Activated T-helper 1 cell treated with anti-CD3 and anti-CD28 coated beads, Interleukin-12 subunit alpha, Interleukin-12 subunit beta, Interleukin-2, Interleukin-4 antibody, amounts not matched to agents 30 ng/mL and 10 ng/mL and 1 ng/mL, durations not matched to agents 14 hours and 24 hours and 36 hours (primary cell): Measurements from ENCODE around the gene TRIM62. TPM values are rescaled to one million over a fixed set of nuclear protein-coding genes. Genes with fewer than 3 reads are reported as not detected.
"Not testable (repeated sequence)": the region's sequence is repeated elsewhere in the genome, so short reads cannot be mapped to it uniquely, and the experiment has no call there.

Source experiments
- DNase-seq: peaks from one replicate; pipeline ENCODE4 v3.0.0; 2021; ENCODE audit warnings: low spot score
- H3K27ac Mint-ChIP-seq: one replicate; pipeline ENCODE4 v1.8.0; 2021; ENCODE audit warnings: mild to moderate bottlenecking, mixed read lengths
- H3K27me3 Mint-ChIP-seq: one replicate; pipeline ENCODE4 v1.8.0; 2022; ENCODE audit warnings: mild to moderate bottlenecking, moderate library complexity, mixed read lengths; ENCODE audit not compliant: insufficient read depth
- H3K36me3 Mint-ChIP-seq: one replicate; pipeline ENCODE4 v1.8.0; 2021; ENCODE audit warnings: low read depth, mixed read lengths
- H3K4me1 Mint-ChIP-seq: one replicate; pipeline ENCODE4 v1.8.0; 2021; ENCODE audit warnings: low read depth, mixed read lengths
- H3K4me3 Mint-ChIP-seq: one replicate; pipeline ENCODE4 v1.8.0; 2021; ENCODE audit warnings: mild to moderate bottlenecking, moderate library complexity, mixed read lengths
- H3K9me3 Mint-ChIP-seq: one replicate; pipeline ENCODE4 v1.8.0; 2021; ENCODE audit warnings: mixed read lengths
- intact Hi-C: fragments of 100-400 bp; cut with micrococcal nuclease; formaldehyde crosslinking; loops from one replicate; pipeline ENCODE4 v1.15.1; 2024
- total RNA-seq: library from RNA; stranded (reverse); gene quantifications from 2 replicates; pipeline ENCODE4 v1.2.3, GENCODE V29; 2022

TRIM62 gene
- total RNA-seq, 1 donor from 2014 or later, result 4.5 TPM

- Mint-ChIP-seq H3K4me1 (peaks cover 6% of the 10 kb centered on the region), H3K27ac (no peak overlapping the region), H3K36me3 (no peaks in the 10 kb centered on the region), H3K9me3 (no peaks in the 10 kb centered on the region), H3K4me3 (no peak overlapping the region), H3K27me3 (no peaks in the 10 kb centered on the region)
- intact Hi-C loops, result no loop called here
- DNase-seq, result no peak
These were observed 62.8 kb downstream of the TRIM62 start for GRCh38 chr1:33119050-33119449.

GRCh38 chr1:33118274-33118673, 63.6 kb downstream of the TRIM62 start:
- no peak overlapping the region for H3K27ac Mint-ChIP-seq
- H3K4me1 Mint-ChIP-seq, result peaks cover 10% of the 10 kb centered on the region
- no peaks in the 10 kb centered on the region for H3K36me3 Mint-ChIP-seq
- H3K9me3 Mint-ChIP-seq, result no peaks in the 10 kb centered on the region
- no peaks in the 10 kb centered on the region for H3K27me3 Mint-ChIP-seq
- no peak for DNase-seq
- intact Hi-C loops, result no loop called here
- H3K4me3 Mint-ChIP-seq, result no peak overlapping the region

GRCh38 chr1:33117440-33118085, 64.3 kb downstream of the TRIM62 start:
- Mint-ChIP-seq H3K36me3 (no peaks in the 10 kb centered on the region), H3K4me1 (peaks cover 10% of the 10 kb centered on the region), H3K27me3 (no peaks in the 10 kb centered on the region), H3K4me3 (no peak overlapping the region), H3K27ac (no peak overlapping the region), H3K9me3 (no peaks in the 10 kb centered on the region)
- no peak for DNase-seq
- intact Hi-C loops, result no loop called here

DNA sequence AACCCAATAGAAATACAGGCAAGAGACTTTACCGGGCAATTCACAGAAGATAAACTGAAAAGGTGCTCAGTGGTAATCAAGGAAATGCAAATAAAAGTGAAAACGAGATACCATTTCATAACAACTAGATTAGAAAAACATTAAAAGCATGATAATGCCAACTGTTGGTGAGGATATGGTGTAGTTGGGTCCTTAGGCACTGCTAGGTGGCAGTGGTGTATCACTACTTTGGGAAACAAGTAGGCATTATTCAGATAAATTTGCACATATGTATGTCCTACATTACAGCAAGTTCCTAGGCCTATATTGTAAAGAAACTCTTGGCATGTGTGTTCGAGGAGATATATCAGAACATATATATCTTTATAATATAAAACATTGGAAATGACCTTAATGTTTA, 69.9 kb downstream of the TRIM62 start:
- no peak overlapping the region for H3K4me3 Mint-ChIP-seq
- intact Hi-C loops, result loop anchor here (1.0 to 5.0 kb wide), 3 partner anchors 185 to 358 kb away; no protein-coding TSS in a partner anchor

GRCh38 chr1:33110477-33110876, 71.4 kb downstream of the TRIM62 start:
- DNase-seq, result no peak
- Mint-ChIP-seq H3K9me3 (peaks cover 8% of the 10 kb centered on the region), H3K4me1 (peaks cover 4% of the 10 kb centered on the region), H3K27me3 (peaks cover 3% of the 10 kb centered on the region), H3K27ac (no peak overlapping the region), H3K36me3 (peaks cover 4% of the 10 kb centered on the region), H3K4me3 (no peak overlapping the region)
- intact Hi-C loops, result loop anchor here (5.0 kb wide), 1 partner anchor 187 kb away; no protein-coding TSS in a partner anchor

More for the DNA sequence above, 69.9 kb downstream of the TRIM62 start:
- H3K27me3 Mint-ChIP-seq, result peaks cover 3% of the 10 kb centered on the region
- H3K36me3 Mint-ChIP-seq, result peaks cover 3% of the 10 kb centered on the region
- peaks cover 8% of the 10 kb centered on the region for H3K9me3 Mint-ChIP-seq
- no peak overlapping the region for H3K27ac Mint-ChIP-seq
- H3K4me1 Mint-ChIP-seq, result peaks cover 10% of the 10 kb centered on the region
- DNase-seq, result no peak

DNA sequence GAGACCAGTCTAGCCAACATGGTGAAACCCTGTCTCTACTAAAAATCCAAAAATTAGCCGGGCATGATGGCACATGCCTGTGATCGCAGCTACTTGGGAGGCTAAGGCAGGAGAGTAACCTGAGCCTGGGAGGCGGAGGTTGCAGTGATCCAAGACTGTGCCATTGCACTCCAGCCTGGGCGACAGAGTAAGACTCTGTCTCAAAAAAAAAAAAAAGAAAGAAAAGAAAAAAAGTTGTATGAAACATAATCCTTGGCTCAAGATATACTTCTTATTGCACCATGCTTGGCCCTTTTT, 81.8 kb downstream of the TRIM62 start:
- H3K4me3 Mint-ChIP-seq, intact Hi-C loops, DNase-seq, H3K36me3 Mint-ChIP-seq, H3K9me3 Mint-ChIP-seq, H3K27me3 Mint-ChIP-seq: not testable (repeated sequence)
- H3K27ac Mint-ChIP-seq, result peak overlapping the region; percentile 94
- peaks cover 62% of the 10 kb centered on the region for H3K4me1 Mint-ChIP-seq

DNA sequence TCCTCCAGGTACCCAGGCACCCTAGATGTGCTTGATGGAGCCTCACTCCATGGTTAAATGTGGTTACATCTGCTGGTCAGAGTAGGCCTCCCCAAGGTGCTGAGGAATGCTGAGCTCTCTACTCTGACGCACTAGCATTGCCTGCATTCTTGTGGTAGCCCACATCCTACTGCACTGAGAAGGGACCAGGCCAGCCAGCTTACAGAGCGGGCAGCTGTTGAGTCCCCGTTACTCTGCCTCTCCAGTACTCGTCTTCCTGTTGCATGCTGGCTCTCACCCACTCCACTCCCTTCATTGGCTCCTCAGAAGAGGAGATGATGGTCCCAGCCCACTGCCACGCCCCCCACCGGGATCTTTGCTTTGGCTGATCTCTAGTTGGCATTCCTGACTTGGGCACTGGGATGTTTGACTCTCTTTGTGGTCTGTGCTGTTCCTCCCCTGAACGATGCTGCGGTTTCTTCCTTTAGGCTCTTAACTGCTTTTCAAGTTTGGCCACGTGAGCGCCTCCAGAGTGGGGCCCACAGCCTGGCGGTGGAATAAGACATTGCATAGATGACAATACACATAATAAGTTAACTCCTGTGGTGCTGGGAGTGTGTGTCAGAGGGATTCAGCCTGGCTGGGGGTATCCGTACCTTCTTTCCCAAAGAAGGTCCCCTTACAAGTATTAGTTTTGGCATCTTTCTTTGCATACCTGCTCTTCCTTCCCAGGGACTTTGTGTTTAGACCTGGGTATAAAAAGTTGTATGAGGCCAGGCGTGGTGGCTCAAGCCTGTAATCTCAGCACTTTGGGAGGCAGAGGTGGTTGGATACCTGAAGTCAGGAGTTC, 82.3 kb downstream of the TRIM62 start:
- peak; percentile 77 for DNase-seq
- intact Hi-C loops, result loop anchor here (1.0 to 5.0 kb wide), 7 partner anchors 11 to 157 kb away; partner anchors contain the start of genes AK2, AZIN2 and ZNF362
- no peaks in the 10 kb centered on the region for H3K27me3 Mint-ChIP-seq
- peak overlapping the region; percentile 74 for H3K4me3 Mint-ChIP-seq
- peak overlapping the region; percentile 94 for H3K27ac Mint-ChIP-seq
- no peaks in the 10 kb centered on the region for H3K9me3 Mint-ChIP-seq
- peaks cover 9% of the 10 kb centered on the region for H3K36me3 Mint-ChIP-seq
- H3K4me1 Mint-ChIP-seq, result peaks cover 68% of the 10 kb centered on the region

DNA sequence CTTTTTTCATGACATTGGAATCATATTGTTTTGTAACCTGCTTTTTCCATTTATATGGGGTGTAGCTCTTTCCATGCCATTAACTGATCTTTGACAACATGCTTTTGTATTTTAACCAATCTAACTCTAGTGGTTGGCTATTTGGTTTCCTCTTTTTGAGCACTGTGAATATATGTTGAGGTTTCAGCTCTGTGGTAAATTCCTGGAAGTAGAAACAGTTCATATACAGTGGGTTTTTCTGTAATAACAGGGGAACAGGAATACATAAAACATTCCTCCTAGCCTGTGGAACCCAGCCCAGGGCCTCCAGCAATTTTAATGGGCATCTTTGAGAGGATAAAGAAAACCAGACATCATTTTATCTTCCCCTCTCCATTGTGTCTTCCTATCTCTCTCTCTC, 83.5 kb downstream of the TRIM62 start:
- intact Hi-C loops, result loop anchor here (2.0 to 5.0 kb wide), 4 partner anchors 61 to 158 kb away; partner anchors contain the start of genes AK2 and ZNF362
- Mint-ChIP-seq H3K36me3 (peaks cover 9% of the 10 kb centered on the region), H3K4me1 (peaks cover 70% of the 10 kb centered on the region), H3K9me3 (no peaks in the 10 kb centered on the region), H3K27me3 (no peaks in the 10 kb centered on the region), H3K27ac (peak overlapping the region; percentile 94), H3K4me3 (peak overlapping the region; percentile 74)
- DNase-seq, result no peak

DNA sequence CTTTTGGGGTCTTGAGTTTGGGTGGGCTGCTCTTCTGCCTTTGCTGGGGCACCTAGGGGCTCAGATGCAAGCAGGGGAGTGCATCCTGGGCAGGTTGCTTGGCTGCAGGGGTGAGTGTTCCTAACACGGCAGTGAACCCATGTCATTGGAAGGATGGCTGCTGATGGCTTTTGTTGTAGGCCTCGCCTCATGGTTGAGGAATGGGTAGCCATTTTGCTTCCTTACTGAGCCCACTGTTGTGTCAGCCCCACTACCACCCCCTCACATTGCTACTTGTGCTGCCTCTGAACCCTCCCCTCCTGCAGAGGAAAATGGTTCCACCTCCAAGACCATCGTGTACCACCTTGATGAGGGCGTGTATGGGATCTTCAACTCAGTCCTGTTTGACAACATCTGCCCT, 84.1 kb downstream of the TRIM62 start:
- intact Hi-C loops, result loop anchor here (2.0 to 5.0 kb wide), 4 partner anchors 60 to 159 kb away; partner anchors contain the start of genes AK2 and ZNF362

DNA sequence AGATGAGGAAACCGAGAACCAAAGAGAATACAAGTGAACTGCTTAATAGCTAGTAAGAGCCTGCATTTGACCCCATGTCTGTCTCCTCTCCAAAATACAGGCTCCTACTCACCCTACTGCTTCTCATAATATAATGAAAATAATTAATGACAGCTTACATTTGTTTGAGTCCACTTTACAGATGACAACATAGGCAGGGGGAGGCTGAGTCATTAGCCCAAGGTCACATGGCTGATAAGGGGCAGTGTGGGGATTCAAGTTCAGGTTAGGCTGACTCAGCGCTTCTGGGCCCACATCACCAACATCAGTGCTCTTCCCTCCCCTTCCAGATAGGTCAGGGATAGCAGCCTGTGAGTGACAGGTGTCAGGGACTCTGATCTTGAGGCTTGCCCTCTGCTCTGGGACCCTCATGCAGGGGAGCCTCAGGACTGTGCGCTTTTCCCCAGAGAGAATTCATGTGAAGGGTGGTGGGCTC, 84.7 kb downstream of the TRIM62 start:
- peaks cover 70% of the 10 kb centered on the region for H3K4me1 Mint-ChIP-seq
- no peak overlapping the region for H3K27ac Mint-ChIP-seq
- no peaks in the 10 kb centered on the region for H3K9me3 Mint-ChIP-seq
- peaks cover 4% of the 10 kb centered on the region for H3K36me3 Mint-ChIP-seq
- no peak for DNase-seq
- no peaks in the 10 kb centered on the region for H3K27me3 Mint-ChIP-seq
- H3K4me3 Mint-ChIP-seq, result no peak overlapping the region
- intact Hi-C loops, result loop anchor here (5.0 kb wide), 2 partner anchors 60 to 105 kb away; partner anchors contain the start of gene AK2

More for the DNA sequence above, 84.1 kb downstream of the TRIM62 start:
- Mint-ChIP-seq H3K36me3 (peaks cover 4% of the 10 kb centered on the region), H3K27me3 (no peaks in the 10 kb centered on the region), H3K4me3 (no peak overlapping the region), H3K9me3 (no peaks in the 10 kb centered on the region), H3K4me1 (peaks cover 70% of the 10 kb centered on the region), H3K27ac (no peak overlapping the region)
- no peak for DNase-seq

DNA sequence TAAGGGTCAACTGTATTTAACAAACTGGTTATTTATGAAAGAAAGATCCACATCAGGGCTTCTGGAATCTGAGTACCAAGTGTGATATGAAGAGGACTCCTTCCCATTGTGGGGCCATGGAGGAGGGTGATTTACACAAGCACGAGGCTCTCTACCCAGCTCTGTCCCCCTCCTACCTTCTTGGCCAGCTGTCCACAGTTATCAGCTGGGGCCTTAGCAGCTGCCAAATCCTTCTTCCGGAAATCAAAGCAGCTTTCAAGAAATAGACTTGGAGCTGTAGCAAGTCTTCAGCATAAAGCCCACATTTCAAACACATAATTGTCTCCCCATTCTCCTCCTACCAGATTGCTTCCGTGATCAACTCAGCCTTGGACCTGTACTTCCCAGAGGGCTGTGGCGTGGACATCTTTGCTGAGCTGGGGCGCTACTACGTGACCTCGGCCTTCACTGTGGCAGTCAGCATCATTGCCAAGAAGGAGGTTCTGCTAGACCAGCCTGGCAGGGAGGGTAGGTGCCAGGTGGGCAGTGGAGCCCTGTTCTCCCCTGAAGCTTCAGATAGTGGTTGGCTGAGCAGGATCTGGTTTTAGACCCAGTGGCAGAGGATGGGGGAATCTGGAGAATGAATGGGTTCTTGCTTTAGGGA, 85.4 kb downstream of the TRIM62 start:
- Mint-ChIP-seq H3K36me3 (peaks cover 4% of the 10 kb centered on the region), H3K9me3 (no peaks in the 10 kb centered on the region), H3K4me1 (peaks cover 70% of the 10 kb centered on the region), H3K4me3 (no peak overlapping the region), H3K27me3 (no peaks in the 10 kb centered on the region), H3K27ac (no peak overlapping the region)
- DNase-seq, result no peak
- intact Hi-C loops, result loop anchor here (5.0 kb wide), 2 partner anchors 59 to 104 kb away; partner anchors contain the start of gene AK2
